Activated naive CD4-positive, alpha-beta T cell treated with anti-CD3 and anti-CD28 coated beads, Interleukin-2, amount 10 ng/mL, durations not matched to agents 7 days and 5 days (primary cell): ENCODE measurements around the gene CD46.

ENCODE experiments used
- CTCF ChIA-PET: fragments of 350-600 bp; sonication (Branson Sonifier 250); formaldehyde crosslinking; loops from one replicate; lab custom pipeline; 2021; ENCODE audit warnings: antibody characterized with exemption; lab: Charles Lee
- DNase-seq: peaks from one replicate; pipeline ENCODE4 v3.0.0-alpha.2; 2020
- H3K27ac Mint-ChIP-seq: one replicate; pipeline ENCODE4 v1.8.0; 2021; ENCODE audit warnings: mild to moderate bottlenecking, moderate library complexity, mixed read lengths
- H3K27me3 Mint-ChIP-seq: one replicate; pipeline ENCODE4 v1.8.0; 2021; ENCODE audit warnings: mild to moderate bottlenecking, mixed read lengths
- H3K36me3 Mint-ChIP-seq: one replicate; pipeline ENCODE4 v1.8.0; 2021; ENCODE audit warnings: mixed read lengths
- H3K4me1 Mint-ChIP-seq: one replicate; pipeline ENCODE4 v1.8.0; 2021; ENCODE audit warnings: mixed read lengths
- H3K4me3 Mint-ChIP-seq: one replicate; pipeline ENCODE4 v1.8.0; 2021; ENCODE audit warnings: mild to moderate bottlenecking, moderate library complexity, mixed read lengths
- H3K9me3 Mint-ChIP-seq: one replicate; pipeline ENCODE4 v1.8.0; 2021; ENCODE audit warnings: mixed read lengths

The CD46 gene

GRCh38 chr1:207808322-207808705 is 56.5 kb downstream of the CD46 start:
- H3K4me1 Mint-ChIP-seq, result peaks cover 40% of the 10 kb centered on the region

GRCh38 chr1:207808911-207809555 is 57.2 kb downstream of the CD46 start:
- no peak overlapping the region for H3K4me3 Mint-ChIP-seq
- peaks cover 40% of the 10 kb centered on the region for H3K4me1 Mint-ChIP-seq
- CTCF ChIA-PET, result interaction anchor here (2.4 kb wide), 1 partner anchor 11 kb away, joined by 10 read pairs; no protein-coding TSS in a partner anchor
- H3K36me3 Mint-ChIP-seq, result peaks cover 63% of the 10 kb centered on the region
- no peaks in the 10 kb centered on the region for H3K9me3 Mint-ChIP-seq
- H3K27me3 Mint-ChIP-seq, result no peaks in the 10 kb centered on the region
- H3K27ac Mint-ChIP-seq, result peak overlapping the region; percentile 58
- no peak for DNase-seq

More at GRCh38 chr1:207808322-207808705, 56.5 kb downstream of the CD46 start:
- Mint-ChIP-seq H3K4me3 (no peak overlapping the region), H3K27me3 (no peaks in the 10 kb centered on the region), H3K36me3 (peaks cover 61% of the 10 kb centered on the region), H3K9me3 (no peaks in the 10 kb centered on the region), H3K27ac (peak overlapping the region; percentile 13)
- DNase-seq, result no peak
- CTCF ChIA-PET, result interaction anchor here (2.4 kb wide), 1 partner anchor 10 kb away, joined by 10 read pairs; no protein-coding TSS in a partner anchor

DNA sequence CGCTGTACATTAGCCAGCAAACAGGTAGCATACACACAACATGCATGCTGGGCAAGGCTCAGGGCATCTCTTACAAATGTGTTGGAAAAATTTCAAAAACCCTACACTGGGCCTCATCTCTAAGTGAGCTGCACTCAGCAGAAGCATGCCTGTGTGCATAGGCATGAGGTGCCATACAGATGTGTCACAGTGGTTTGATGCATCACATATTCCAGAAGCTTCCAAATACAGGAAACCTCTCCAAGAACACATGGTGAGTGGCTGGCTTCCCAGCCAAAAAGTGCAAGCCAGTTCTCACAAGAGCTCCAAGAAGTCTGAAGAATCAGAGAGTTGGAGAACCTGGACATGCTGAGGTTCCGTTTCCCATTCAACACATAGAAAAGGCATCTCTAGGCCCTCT is 58.3 kb downstream of the CD46 start:
- Mint-ChIP-seq H3K9me3 (no peaks in the 10 kb centered on the region), H3K36me3 (peaks cover 66% of the 10 kb centered on the region), H3K27me3 (no peaks in the 10 kb centered on the region), H3K4me1 (peaks cover 43% of the 10 kb centered on the region), H3K4me3 (no peak overlapping the region), H3K27ac (no peak overlapping the region)
- CTCF ChIA-PET, result interaction anchor here (0.9 to 2.4 kb wide), 6 partner anchors 10 to 154 kb away, joined by 3 to 11 read pairs (median 8); no protein-coding TSS in a partner anchor
- DNase-seq, result no peak

DNA sequence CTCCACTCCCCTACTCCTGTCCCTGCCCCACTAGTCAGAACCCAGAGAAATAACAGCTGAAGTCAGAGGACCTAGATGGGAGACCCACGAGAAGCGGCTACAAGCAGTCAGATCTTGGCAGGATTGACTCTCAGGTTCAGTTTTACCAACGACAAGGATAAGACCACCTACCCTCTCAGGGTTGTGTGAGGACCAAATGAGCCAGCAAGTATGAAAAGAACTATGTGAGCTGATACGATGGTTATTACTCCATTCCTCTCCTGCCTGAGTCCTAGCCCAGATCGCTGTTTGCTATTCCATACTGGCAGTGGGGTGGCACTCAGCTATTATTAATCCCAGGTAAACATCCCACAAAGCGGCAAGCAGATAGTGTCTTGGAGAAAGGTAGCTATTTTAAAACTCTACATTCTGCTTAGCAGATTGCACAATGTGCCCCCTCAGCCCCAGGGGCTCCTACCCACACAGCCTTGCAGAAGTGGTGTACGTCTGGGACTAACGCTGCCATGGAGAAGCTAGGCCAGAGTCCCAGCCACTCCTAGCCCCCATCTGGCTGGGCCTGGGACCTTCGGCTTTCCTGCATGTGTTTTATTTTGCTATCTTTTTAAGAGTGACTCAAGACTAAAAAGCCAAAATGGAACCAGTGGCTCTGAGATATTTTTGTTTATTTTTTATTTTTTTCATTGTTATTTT is 58.9 kb downstream of the CD46 start:
- peaks cover 46% of the 10 kb centered on the region for H3K4me1 Mint-ChIP-seq
- no peaks in the 10 kb centered on the region for H3K27me3 Mint-ChIP-seq
- CTCF ChIA-PET, result interaction anchor here (0.9 to 2.4 kb wide), 6 partner anchors 11 to 153 kb away, joined by 3 to 11 read pairs (median 7); no protein-coding TSS in a partner anchor
- H3K9me3 Mint-ChIP-seq, result no peaks in the 10 kb centered on the region
- H3K27ac Mint-ChIP-seq, result no peak overlapping the region
- H3K4me3 Mint-ChIP-seq, result no peak overlapping the region
- DNase-seq, result no peak
- H3K36me3 Mint-ChIP-seq, result peaks cover 68% of the 10 kb centered on the region

- Mint-ChIP-seq H3K9me3 (no peaks in the 10 kb centered on the region), H3K36me3 (peaks cover 66% of the 10 kb centered on the region), H3K4me1 (peaks cover 47% of the 10 kb centered on the region), H3K27me3 (no peaks in the 10 kb centered on the region), H3K27ac (no peak overlapping the region), H3K4me3 (no peak overlapping the region)
- CTCF ChIA-PET, result interaction anchor here (1.0 to 2.4 kb wide), 6 partner anchors 11 to 153 kb away, joined by 3 to 11 read pairs (median 7); no protein-coding TSS in a partner anchor
- DNase-seq, result no peak
Measured at GRCh38 chr1:207811319-207811718, 59.5 kb downstream of the CD46 start.

DNA sequence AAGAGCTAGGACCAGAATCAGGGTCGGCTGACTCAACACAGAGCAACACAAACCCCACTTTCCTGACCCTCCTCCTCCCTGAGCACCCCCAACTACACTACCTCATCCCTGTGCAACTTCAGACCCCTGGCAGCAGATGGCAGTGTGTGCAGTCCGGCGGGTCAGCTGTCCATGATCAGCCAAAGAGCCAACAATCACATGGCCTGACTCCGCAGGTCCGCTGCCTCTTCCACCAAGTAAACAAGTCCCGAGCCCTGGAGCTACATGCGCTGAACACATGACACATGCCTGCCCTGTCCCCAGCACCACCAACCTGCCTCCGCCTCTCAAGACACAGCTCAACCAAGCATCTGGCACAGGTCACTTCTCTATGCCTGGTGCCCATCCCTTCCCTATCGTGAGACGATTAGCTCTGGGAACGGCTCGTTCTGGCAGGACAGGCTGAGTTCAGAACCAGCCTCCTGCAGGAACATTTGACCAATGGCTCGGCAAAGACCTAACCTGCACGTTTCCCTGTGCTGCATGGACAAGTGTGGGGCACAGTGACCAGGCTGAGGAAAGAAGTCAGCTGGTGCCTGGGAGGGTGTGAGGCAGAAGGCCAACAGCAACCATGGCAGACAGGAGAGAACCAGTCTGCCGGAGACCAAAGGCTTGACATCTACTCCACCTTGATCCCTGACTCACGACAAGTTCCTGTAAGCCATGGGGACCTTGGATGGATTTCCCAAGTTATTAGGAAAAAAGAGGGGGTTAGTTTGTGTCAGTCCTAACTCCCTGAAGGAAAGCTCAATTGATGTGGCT is 60.3 kb downstream of the CD46 start:
- DNase-seq, result no peak
- H3K36me3 Mint-ChIP-seq, result peaks cover 64% of the 10 kb centered on the region
- no peak overlapping the region for H3K27ac Mint-ChIP-seq
- H3K4me1 Mint-ChIP-seq, result peaks cover 46% of the 10 kb centered on the region
- CTCF ChIA-PET, result interaction anchor here (1.0 to 2.4 kb wide), 5 partner anchors 10 to 152 kb away, joined by 4 to 11 read pairs (median 6); no protein-coding TSS in a partner anchor
- no peak overlapping the region for H3K4me3 Mint-ChIP-seq
- no peaks in the 10 kb centered on the region for H3K9me3 Mint-ChIP-seq
- H3K27me3 Mint-ChIP-seq, result no peaks in the 10 kb centered on the region

GRCh38 chr1:207812778-207813511 is 61.1 kb downstream of the CD46 start:
- CTCF ChIA-PET, result interaction anchor here (1.0 to 2.4 kb wide), 4 partner anchors 9 to 151 kb away, joined by 4 to 8 read pairs (median 6); no protein-coding TSS in a partner anchor
- Mint-ChIP-seq H3K27me3 (no peaks in the 10 kb centered on the region), H3K36me3 (peaks cover 64% of the 10 kb centered on the region), H3K27ac (peak overlapping the region; percentile 21), H3K9me3 (no peaks in the 10 kb centered on the region), H3K4me1 (peaks cover 39% of the 10 kb centered on the region), H3K4me3 (no peak overlapping the region)
- no peak for DNase-seq

GRCh38 chr1:207813512-207813881 is 61.6 kb downstream of the CD46 start:
- CTCF ChIA-PET, result interaction anchor here (0.9 kb wide), 1 partner anchor 149 kb away, joined by 3 read pairs; no protein-coding TSS in a partner anchor
- Mint-ChIP-seq H3K27ac (no peak overlapping the region), H3K4me1 (peaks cover 34% of the 10 kb centered on the region), H3K27me3 (no peaks in the 10 kb centered on the region), H3K36me3 (peaks cover 61% of the 10 kb centered on the region), H3K9me3 (no peaks in the 10 kb centered on the region), H3K4me3 (no peak overlapping the region)
- no peak for DNase-seq

GRCh38 chr1:207813946-207814345 is 62.1 kb downstream of the CD46 start:
- no peak overlapping the region for H3K4me3 Mint-ChIP-seq
- H3K27ac Mint-ChIP-seq, result no peak overlapping the region

GRCh38 chr1:207814469-207814868 is 62.6 kb downstream of the CD46 start:
- no peak for DNase-seq
- Mint-ChIP-seq H3K36me3 (peaks cover 54% of the 10 kb centered on the region), H3K27me3 (no peaks in the 10 kb centered on the region), H3K4me3 (no peak overlapping the region), H3K27ac (no peak overlapping the region), H3K4me1 (peaks cover 25% of the 10 kb centered on the region), H3K9me3 (no peaks in the 10 kb centered on the region)
- CTCF ChIA-PET, result interaction anchor here (2.6 kb wide), 1 partner anchor 71 kb away, joined by 6 read pairs; no protein-coding TSS in a partner anchor

More at GRCh38 chr1:207813946-207814345, 62.1 kb downstream of the CD46 start:
- H3K27me3 Mint-ChIP-seq, result no peaks in the 10 kb centered on the region
- peaks cover 59% of the 10 kb centered on the region for H3K36me3 Mint-ChIP-seq
- peaks cover 29% of the 10 kb centered on the region for H3K4me1 Mint-ChIP-seq
- H3K9me3 Mint-ChIP-seq, result no peaks in the 10 kb centered on the region
- CTCF ChIA-PET, result interaction anchor here (0.9 to 2.6 kb wide), 2 partner anchors 71 to 149 kb away, joined by 3 to 6 read pairs; no protein-coding TSS in a partner anchor
- DNase-seq, result no peak

- Mint-ChIP-seq H3K4me1 (peaks cover 28% of the 10 kb centered on the region), H3K4me3 (no peak overlapping the region), H3K27ac (no peak overlapping the region), H3K9me3 (no peaks in the 10 kb centered on the region), H3K36me3 (peaks cover 58% of the 10 kb centered on the region), H3K27me3 (no peaks in the 10 kb centered on the region)
- DNase-seq, result no peak
- CTCF ChIA-PET, result interaction anchor here (2.6 kb wide), 1 partner anchor 70 kb away, joined by 6 read pairs; no protein-coding TSS in a partner anchor
Measured at GRCh38 chr1:207815466-207815865, 63.6 kb downstream of the CD46 start.

GRCh38 chr1:207815913-207816291 is 64.0 kb downstream of the CD46 start:
- peaks cover 30% of the 10 kb centered on the region for H3K4me1 Mint-ChIP-seq
- DNase-seq, result no peak
- no peaks in the 10 kb centered on the region for H3K9me3 Mint-ChIP-seq
- H3K36me3 Mint-ChIP-seq, result peaks cover 61% of the 10 kb centered on the region
- H3K27me3 Mint-ChIP-seq, result no peaks in the 10 kb centered on the region
- no peak overlapping the region for H3K27ac Mint-ChIP-seq
- CTCF ChIA-PET, result interaction anchor here (0.7 to 2.6 kb wide), 3 partner anchors 10 to 69 kb away, joined by 4 to 6 read pairs (median 6); no protein-coding TSS in a partner anchor
- no peak overlapping the region for H3K4me3 Mint-ChIP-seq

DNA sequence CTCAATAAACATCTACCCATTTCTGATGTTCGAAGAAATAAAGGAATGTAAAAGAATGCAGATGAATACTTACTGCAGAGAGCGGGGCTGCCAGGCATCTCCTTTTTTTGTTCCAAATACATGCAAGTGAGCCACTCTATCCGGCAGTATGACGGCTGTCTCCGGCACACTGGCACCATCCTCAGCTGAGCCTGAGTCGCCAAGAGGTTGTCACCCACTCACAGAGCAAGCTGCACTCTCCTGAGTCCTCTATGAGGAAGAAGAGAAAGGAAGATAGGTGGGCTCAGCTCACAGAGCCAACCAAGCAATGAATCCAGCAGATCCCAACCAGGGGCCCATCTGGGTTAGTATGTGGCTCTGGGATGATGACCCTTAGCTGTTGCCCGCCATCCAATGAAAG is 65.3 kb downstream of the CD46 start:
- H3K27me3 Mint-ChIP-seq, result no peaks in the 10 kb centered on the region
- no peak overlapping the region for H3K27ac Mint-ChIP-seq
- H3K4me3 Mint-ChIP-seq, result no peak overlapping the region
- no peak for DNase-seq
- no peaks in the 10 kb centered on the region for H3K9me3 Mint-ChIP-seq
- CTCF ChIA-PET, result interaction anchor here (1.8 kb wide), 1 partner anchor 51 kb away, joined by 6 read pairs; no protein-coding TSS in a partner anchor
- H3K36me3 Mint-ChIP-seq, result peaks cover 60% of the 10 kb centered on the region
- H3K4me1 Mint-ChIP-seq, result peaks cover 31% of the 10 kb centered on the region
